Amygdala (tissue), 56 donors: Measurements from ENCODE around the gene FAR2.
"Not testable (repeated sequence)": the region's sequence is repeated elsewhere in the genome, so short reads cannot be mapped to it uniquely, and the experiment has no call there.

Experiments
- DNase-seq, 56 donors: peaks; one replicate each; lab custom pipeline; 2025; lab: John Stamatoyannopoulos, UW

Gene FAR2

GRCh38 chr12:29316752-29317151 lies 167.7 kb downstream of the FAR2 start:
- DNase-seq, result peak in 3 of 56 donors; percentile 1 to 8 (median 3)

DNA sequence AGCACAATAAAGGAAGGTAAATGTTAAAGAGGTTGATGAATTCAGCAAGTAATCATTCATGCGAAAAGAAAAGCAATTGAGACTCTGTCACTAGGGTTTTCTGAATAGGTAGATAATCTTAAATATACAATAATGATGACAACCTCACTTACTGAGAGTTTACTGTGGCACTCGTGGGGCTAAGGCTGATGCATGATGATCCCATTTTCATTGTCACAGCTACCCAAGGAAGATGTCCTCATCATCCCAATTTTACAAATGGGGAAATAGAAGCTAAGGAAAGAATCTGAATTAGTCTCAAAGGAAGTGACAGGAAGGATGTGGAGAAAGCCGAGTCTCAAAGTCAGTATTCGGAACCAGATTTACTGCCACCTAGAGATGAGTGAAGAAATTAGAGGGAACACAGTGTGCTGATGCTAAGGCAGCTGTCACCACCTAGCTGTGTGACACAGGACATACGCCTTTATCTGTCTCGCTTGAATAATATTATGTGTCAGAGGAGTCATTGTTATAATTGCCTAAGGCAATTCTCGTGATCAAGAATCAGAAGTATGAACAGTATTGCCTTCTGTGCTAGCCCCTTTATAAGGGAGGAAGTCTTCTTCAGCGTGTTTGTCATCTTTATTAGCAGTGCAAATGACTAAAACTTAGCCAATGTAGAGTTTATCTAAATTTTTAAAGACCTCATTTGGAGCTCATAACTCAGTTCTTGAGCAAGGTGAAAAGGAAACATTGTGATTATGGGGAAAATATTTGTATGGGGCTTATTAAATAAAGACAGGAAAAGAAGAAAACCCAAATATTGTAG lies 168.7 kb downstream of the FAR2 start:
- DNase-seq, result peak in 43 of 56 donors; percentile 3 to 75 (median 21)

DNA sequence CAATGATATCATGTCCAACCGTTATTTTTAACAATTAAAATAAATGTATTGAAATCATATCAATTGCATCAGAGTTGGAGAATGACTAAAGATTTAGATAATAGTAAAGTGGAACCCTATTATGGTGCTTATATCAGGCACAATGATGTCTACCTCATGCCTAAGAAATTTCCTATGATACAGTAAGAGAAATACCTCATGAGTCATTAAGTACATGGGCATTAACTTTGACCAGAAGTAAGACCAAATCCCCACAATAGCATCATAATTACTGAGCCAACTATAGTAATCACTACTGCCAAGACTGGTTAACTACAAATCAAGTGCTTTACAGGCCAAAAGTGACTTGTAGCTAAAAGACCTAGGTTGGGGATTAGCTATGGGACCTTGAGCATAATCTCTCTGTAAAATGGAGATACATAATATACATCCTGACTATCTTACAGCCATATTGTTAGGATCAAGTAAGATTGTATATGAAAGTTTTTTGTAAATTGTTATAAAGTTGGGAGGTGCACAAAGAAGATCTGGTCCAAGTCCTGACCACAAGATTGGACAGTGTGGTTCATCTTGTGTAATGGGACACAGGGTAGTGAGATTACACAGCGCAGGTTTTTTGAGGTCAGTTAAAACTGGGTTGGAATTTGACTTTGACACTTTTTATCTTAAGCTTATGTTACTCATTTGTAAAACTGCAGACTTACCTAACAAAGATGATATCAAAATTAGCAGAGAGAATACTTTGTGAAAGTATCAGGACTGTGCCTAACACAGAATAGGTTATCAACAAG lies 171.4 kb downstream of the FAR2 start:
- DNase-seq, result no peak

DNA sequence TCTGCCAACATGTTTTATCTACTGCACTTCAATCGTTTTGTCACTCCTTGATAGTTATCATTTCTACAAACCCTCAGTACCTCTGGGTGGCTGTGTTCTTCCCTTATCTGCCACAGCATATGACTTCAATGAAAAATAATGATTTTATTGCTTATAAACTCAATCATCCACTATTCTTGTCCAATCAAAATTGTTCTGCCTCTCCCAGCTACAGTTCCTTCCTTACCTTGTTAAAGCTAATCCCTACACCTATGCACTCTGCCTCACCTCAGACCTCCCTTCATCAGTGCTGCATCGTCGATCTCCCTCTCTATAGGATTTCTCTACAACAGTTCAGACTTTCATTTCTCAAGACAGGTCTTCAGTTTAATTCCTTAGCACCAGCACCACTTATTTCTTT lies 173.1 kb downstream of the FAR2 start:
- no peak for DNase-seq

DNA sequence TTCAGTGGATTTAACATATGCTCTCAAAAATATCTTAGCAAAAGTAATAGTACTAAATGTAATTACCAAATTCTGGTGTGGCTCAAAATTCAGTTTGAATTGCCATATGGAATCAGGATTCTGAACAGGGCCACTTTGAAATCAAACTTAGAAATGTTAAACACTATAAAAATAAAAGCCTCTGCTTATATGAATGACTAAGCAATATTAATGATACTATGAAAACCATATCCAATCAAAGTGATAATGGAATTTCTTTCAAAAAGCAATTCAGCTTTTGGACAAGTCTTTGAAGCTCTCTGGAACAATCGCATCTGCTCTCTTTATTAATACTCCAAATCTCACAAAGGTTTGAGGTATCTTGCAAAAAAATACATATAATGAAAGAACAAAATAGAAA lies 180.3 kb downstream of the FAR2 start:
- DNase-seq, result no peak

GRCh38 chr12:29333178-29333577 lies 184.1 kb downstream of the FAR2 start:
- no peak for DNase-seq

DNA sequence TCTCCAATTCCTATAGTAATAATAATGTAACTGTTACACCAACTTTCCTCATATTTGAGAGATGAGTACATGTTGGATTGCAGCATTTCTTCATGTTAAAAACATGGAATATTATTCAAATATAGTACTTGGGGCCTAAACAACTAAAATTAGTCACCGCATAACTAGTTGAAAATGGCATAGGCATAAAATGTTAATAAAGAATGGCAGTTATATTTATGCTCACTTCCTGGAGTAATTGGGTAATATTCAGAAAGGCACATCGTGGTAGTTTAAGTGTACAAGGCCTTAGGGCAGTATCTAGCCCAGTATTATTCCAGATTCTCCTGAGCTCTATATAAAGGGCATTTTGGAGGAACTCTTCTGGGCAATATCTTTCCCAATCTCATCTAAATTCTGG lies 185.9 kb downstream of the FAR2 start:
- DNase-seq, result no peak

- no peak for DNase-seq
These were observed 188.2 kb downstream of the FAR2 start for GRCh38 chr12:29337325-29337724.

GRCh38 chr12:29343022-29343799 lies 194.1 kb downstream of the FAR2 start:
- no peak for DNase-seq

DNA sequence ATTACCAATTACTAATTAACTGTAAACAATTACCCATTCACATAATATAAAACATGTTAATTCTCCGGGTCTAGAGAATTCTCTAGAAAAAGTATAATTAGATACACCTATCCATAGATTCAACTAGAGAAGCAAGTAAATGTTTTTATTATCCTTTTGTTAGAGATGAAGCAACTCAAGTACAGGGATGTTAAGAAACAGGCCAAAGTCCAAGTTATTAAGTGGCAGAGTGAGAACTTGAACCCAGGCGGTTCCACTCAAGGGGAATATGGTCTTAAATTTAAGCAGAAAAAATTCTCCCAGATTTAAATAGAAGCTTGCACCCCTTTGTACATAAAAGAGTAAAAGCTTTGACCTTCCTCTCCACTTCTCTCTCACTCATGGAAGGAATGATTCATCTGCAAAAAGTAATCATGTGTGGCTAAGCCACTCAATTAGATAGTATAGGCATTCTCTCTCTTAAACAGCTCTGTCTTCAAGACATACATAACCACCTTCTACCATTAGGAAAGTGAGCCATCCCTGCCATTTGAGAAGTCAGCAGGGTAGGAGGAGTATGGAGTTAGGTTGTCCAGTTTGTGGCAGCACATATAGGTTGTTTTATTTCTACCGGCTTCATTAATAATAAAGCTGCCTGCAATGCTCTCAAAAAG lies 197.8 kb downstream of the FAR2 start:
- no peak for DNase-seq

GRCh38 chr12:29350080-29350479 lies 201.0 kb downstream of the FAR2 start:
- no peak for DNase-seq

GRCh38 chr12:29354954-29355353 lies 205.9 kb downstream of the FAR2 start:
- DNase-seq, result no peak

GRCh38 chr12:29365091-29365490 lies 216.0 kb downstream of the FAR2 start:
- DNase-seq, result no peak

DNA sequence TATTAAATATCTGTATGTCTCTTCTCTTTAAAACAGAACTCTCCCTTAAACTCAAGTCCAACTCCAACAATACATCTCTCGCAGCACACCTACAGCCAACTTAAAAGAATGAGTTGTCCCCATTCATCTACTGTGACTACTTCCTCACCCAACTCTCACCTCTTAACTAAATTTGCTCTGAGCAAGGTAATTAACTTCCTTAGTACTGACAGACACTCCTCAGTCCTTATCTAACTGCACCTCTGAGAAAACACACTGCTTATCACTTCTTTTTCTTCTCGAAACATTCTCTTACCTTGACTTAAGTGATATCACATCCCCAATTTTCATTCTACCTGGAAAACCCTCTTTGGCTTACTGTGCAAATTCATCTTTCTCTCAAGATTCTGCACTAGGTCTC lies 224.9 kb downstream of the FAR2 start:
- DNase-seq, result no peak

DNA sequence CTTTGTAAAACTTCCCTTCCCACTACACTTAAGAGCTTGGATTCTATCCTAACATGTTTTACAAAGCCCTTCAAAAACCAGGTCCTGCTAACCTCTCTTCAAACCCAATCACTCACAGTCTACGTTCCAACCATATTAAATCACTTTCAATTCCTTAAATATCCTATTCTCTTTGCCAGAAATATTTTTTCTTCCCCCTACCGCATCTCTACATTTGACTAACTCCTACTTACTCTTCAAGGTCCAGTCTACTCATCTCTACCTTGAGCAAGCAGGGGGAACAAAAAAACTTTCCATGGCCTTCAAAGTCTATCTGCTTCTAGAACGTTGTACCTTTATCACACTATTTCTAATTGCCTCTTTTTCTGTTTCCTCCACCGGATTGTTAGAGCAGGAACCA lies 225.8 kb downstream of the FAR2 start:
- DNase-seq, result no peak

- no peak for DNase-seq
These were observed 227.0 kb downstream of the FAR2 start for GRCh38 chr12:29376118-29376517.

DNA sequence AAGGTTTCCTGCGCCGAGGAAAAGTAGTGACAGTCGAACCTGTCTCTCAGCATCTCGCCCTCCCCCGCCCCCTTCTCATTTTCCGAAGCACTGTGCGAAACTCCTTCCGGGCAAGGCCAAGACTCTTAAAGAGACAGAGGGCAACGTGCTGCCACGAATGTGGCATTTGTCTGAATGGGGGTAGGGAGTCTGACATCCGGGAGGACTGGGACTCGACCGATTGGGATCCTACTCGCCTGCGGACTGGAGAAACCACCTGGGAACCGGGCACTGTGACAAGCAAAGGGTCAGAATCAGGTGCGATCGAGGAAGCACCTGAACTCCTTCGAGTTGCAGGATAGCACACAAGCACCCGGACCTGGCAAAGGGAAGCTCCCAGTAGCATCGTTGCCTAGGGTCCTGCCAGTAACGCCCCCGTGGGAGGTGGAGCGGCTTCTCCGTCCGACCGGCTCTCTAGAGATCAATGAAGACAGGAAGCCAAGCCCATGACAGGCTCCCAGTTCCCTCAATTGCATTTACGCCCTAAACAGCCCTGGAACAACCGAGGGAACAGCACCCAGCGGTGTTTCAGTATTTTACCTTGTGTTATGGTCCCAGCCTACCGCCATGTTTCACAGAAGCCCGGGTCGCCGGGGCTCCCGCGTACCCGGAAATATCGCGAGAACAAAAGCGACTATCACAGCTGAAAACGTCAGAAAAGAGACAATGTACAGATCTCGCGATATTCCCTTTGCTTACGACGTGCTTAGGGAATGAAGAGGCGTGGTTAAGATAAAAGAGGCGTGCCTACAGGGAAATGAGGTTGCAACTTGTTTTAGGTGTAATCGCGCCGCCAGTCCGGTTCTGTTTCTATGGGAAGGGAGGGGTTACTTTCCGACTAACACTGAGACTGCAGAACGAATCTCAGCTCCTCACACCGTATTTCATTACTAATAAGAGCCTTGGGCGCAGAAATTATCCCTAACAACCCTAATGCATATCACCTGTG lies 231.8 kb downstream of the FAR2 start, which contains the start of gene ERGIC2:
ERGIC2 (minus strand) TSS at position 637 of the 988 bp plus-strand sequence. CDS start 9,539 bp downstream, outside the sequence.
- DNase-seq, result peak; percentile 14 to 94 (median 77)

- no peak for DNase-seq
These were observed 233.2 kb downstream of the FAR2 start for GRCh38 chr12:29382251-29382650.

GRCh38 chr12:29385194-29385593 lies 236.1 kb downstream of the FAR2 start:
- DNase-seq, result not testable (repeated sequence)
